Neutrophil (primary cell): ENCODE results near the gene TREM1.
A peak's percentile ranks its signal among the peaks of the same experiment; 100 is the strongest.

Experiments
- H3K27ac ChIP-seq: fragments of 200-600 bp; sonication (generic); 2 replicates; pipeline ENCODE4 v1.5.1; 2016; ENCODE audit warnings: mild to moderate bottlenecking, moderate library complexity
- H3K27me3 ChIP-seq: fragments of 200-600 bp; sonication (generic); 2 replicates; pipeline ENCODE4 v1.6.0; 2016; ENCODE audit warnings: mild to moderate bottlenecking
- H3K36me3 ChIP-seq: fragments of 200-600 bp; sonication (generic); 2 replicates; pipeline ENCODE4 v1.5.1; 2017
- H3K4me1 ChIP-seq, 2 experiments: fragments of 200-600 bp in 1 of 2; sonication (generic) in 1 of 2; 1 replicate in 1 of 2; 2 replicates in 1 of 2; pipeline versions ENCODE4 v1.5.1 to v1.6.1; 2013 to 2016; ENCODE audit warnings: low read depth in 1 of 2, low read length in 1 of 2, mild to moderate bottlenecking in 1 of 2, moderate library complexity in 1 of 2; ENCODE audit not compliant: control insufficient read depth in 1 of 2, insufficient read depth in 1 of 2
- H3K4me3 ChIP-seq, 2 experiments: fragments of 200-600 bp in 1 of 2; sonication (generic) in 1 of 2; 1 replicate in 1 of 2; 2 replicates in 1 of 2; pipeline ENCODE4 v1.5.1; 2013 to 2016; ENCODE audit warnings: low read depth in 1 of 2, low read length in 1 of 2, mild to moderate bottlenecking in 1 of 2, moderate library complexity in 1 of 2
- H3K9me3 ChIP-seq: fragments of 200-600 bp; sonication (generic); 2 replicates; pipeline ENCODE4 v1.5.1; 2016
- CTCF ChIP-seq: fragments of 200-600 bp; sonication (generic); IDR thresholded peaks from 2 replicates; pipeline ENCODE4 v1.5.1; 2016; ENCODE audit warnings: antibody characterized with exemption

Gene TREM1

GRCh38 chr6:41289815-41290214 is 3.3 kb upstream of the TREM1 start:
- Histone ChIP-seq H3K36me3 (peaks cover 3% of the 10 kb centered on the region), H3K27me3 (no peaks in the 10 kb centered on the region)

DNA sequence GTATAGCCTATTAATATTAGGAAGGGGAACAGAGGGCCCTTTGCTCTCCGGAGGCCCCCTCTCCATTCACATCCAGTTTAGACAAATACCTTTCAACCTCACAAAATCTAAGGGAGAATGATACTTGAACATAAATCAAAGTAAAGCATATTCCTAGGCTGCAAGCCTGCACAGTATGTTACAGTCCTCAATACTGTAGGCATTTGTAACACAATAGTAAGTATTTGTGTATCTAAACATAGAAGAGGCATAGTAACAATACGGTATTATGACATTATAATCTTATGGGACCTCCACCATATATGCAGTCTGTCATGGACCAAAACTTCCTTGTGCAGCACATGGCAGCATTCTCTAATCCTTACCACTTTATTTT is 2.3 kb upstream of the TREM1 start:
- peak overlapping the region; percentile 94 for H3K27ac ChIP-seq
- H3K4me3 ChIP-seq = no peak overlapping the region
- H3K36me3 ChIP-seq = peaks cover 14% of the 10 kb centered on the region
- H3K4me1 ChIP-seq = peaks cover 37 to 53% of the 10 kb centered on the region in 2 experiments
- no peaks in the 10 kb centered on the region for H3K9me3 ChIP-seq
- TF ChIP-seq CTCF = no peak
- H3K27me3 ChIP-seq = no peaks in the 10 kb centered on the region

More at GRCh38 chr6:41289815-41290214, 3.3 kb upstream of the TREM1 start:
- H3K27ac ChIP-seq = peak overlapping the region; percentile 94
- TF ChIP-seq CTCF = no peak
- H3K4me3 ChIP-seq = no peak overlapping the region
- H3K9me3 ChIP-seq = no peaks in the 10 kb centered on the region
- peaks cover 26 to 43% of the 10 kb centered on the region in 2 experiments for H3K4me1 ChIP-seq

DNA sequence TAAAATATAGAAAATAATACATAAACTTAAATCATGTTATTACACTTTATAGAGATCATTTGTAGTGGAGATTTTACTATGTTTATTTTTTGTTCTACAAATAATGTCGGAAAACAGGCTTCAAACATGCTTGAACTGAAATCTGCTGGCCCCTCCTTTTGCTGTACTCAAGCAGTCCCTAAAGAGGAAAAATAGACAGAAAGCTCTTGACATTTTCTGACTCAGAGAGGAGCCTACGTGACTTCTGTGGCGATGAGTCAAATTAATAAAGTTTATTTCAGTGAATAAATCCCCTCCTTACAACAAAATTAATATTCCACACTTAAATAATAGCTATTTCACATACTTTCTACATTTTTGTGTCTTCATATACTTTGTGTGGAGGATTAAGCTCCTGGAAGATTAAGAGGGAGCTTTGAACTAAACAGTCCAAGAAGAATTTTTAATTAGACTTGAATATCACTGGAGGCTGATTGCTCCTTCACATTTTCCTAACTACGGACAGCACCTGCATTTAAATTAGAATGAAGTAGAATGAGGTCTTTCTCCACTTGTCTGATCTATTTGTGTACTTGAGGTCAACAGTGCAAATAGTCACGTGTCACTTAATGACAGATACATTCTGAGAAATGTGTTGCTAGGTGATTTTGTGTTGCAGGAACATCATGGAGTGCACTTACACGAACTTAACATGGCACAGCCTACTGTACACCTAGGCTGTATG is 1.7 kb upstream of the TREM1 start:
- no peak for TF ChIP-seq CTCF
- Histone ChIP-seq H3K9me3 (no peaks in the 10 kb centered on the region), H3K4me1 (peaks cover 42 to 59% of the 10 kb centered on the region in 2 experiments), H3K27me3 (no peaks in the 10 kb centered on the region), H3K27ac (peak overlapping the region; percentile 94), H3K4me3 (no peak overlapping the region), H3K36me3 (peaks cover 19% of the 10 kb centered on the region)

DNA sequence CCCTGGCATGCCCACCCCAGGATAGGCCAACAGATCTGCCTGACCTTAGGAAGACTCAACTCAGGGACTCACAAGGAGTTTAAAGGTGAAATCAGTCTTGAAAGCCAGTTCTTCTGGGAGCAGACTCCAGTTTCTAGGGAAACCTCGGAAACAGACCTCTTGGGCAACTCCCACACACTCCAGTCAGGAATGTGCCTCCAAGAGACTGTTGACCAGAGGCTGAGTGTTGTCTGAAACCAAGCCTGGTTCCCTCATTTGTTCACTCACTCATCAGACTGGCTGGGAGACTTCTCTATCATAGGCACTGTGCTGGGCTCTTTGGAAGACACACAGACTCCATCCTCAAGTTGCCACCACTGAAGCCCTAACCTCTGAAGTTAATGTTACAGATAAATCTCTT is 1.8 kb downstream of the TREM1 start:
- TF ChIP-seq CTCF = no peak
- peak overlapping the region; percentile 94 for H3K27ac ChIP-seq
- H3K4me3 ChIP-seq = peak overlapping the region; percentile 82 to 90
- no peaks in the 10 kb centered on the region for H3K27me3 ChIP-seq
- peaks cover 76 to 94% of the 10 kb centered on the region in 2 experiments for H3K4me1 ChIP-seq
- H3K9me3 ChIP-seq = no peaks in the 10 kb centered on the region
- H3K36me3 ChIP-seq = peaks cover 54% of the 10 kb centered on the region

- no peak for TF ChIP-seq CTCF
- Histone ChIP-seq H3K9me3 (no peaks in the 10 kb centered on the region), H3K27ac (peak overlapping the region; percentile 94), H3K4me3 (peak overlapping the region; percentile 82 to 90), H3K27me3 (no peaks in the 10 kb centered on the region), H3K36me3 (peaks cover 65% of the 10 kb centered on the region), H3K4me1 (peaks cover 82 to 98% of the 10 kb centered on the region in 2 experiments)
Observed at GRCh38 chr6:41283600-41283999, 2.9 kb downstream of the TREM1 start.
